Kidney glomerular epithelial cell (primary cell): ENCODE results near the gene UNC5A.

Source experiments
- DNase-seq: peaks from one replicate; lab custom pipeline; 2025; lab: John Stamatoyannopoulos, UW

Gene UNC5A

DNA sequence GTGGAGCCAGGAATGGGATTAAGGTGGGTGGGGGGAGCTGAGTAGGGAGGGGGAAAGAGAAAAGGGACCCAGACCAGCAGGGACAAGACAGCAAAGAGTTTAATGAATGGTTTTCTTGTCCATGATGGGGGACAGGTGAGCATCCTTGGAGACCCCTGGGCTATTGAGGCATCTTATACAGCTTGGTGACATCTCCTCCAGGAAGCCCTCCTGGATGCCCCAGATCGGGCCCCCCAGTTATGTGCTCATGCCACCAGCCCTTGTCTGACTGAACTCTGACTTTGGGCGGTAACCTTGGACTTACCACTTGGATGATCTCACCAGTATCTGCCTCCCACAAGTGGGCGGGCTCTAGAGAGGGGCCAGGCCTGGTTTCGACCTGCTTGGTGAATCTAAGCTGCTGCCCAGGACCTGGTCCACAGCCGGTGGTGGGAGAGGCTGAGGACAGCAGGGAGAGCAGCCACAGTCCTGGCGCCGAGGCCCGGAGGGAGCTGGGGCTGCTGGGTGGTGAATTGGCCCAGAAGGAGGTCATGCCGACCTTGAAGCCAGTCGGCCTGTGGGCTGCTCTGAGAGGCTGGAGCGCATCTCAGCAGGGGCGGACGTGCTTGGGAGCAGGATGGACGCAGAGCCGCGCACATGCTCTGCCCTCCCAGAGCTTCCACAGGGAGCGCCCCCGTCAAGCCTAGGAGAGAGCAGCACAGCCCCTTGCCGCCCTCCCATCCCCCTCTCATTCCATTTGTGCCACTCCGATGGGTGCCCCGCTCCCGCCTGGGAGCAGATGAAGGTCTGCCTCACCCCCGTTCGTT, 36.2 kb downstream of the UNC5A start:
- DNase-seq = no peak

DNA sequence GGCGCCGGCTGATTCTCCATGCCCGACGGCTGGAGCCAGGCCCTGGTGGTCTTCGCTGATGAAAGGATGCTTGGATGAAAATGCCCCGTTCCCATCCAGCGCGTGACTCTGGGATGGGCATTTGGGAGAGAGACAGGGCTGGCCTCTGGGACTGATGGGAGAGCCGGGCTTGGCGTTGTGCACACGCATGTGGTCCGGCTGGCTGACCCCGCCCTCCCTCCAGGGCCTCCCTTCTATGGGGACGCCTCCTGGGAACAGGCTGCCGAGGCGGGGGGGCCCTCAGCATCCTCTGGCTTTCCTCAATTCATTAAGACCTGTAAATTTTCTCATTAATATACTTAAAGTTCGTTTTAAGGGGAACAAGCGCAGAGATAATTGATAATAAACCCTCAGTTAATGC, 36.8 kb downstream of the UNC5A start:
- DNase-seq = no peak

DNA sequence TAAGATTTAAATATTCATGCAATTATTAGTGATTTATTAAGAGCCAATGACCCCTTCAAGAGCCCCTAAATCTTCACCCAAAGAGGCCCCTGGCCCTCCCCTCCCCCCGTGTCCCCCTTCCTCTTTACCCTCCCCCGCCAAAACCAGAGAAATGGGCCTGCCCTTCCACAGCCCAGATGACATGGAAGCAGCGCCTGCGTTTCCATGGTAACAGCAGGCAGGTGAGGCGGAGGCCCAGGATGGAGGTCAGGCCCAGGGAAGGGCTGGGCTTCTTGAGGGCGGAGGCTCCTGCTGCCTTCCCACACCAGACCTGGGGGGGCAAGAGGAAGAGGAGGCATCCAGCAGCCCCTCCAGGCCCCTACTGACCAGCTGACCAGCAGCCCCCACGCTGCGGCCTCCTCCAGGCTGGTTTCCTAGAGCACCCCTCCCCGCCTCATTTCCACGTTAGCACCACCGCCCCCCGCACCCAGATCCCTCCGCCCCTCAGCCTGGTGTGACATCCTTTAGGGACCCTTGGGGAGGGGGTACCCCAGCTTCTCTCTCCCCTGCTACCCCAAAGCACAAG, 37.4 kb downstream of the UNC5A start:
- no peak for DNase-seq

DNA sequence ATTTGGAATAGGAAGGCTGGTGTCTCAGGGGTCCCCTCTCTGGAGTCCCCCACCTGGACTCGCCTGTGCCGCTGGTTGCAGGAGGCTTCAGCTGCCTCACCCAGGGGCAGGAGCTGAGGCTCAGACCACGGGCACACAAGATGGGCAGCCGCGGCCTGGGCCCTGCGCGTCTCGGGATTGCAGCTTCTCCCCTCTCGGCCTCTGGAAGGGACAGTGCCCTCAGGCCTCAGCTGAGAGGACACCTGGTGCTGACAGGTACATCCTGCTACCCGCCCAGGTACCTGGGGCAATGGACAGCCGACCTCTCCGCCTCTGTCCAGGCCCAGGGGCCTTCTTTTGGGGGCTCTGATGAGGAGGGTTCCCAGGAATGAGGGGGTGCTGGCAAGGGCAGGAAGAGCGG, 38.3 kb downstream of the UNC5A start:
- no peak for DNase-seq

DNA sequence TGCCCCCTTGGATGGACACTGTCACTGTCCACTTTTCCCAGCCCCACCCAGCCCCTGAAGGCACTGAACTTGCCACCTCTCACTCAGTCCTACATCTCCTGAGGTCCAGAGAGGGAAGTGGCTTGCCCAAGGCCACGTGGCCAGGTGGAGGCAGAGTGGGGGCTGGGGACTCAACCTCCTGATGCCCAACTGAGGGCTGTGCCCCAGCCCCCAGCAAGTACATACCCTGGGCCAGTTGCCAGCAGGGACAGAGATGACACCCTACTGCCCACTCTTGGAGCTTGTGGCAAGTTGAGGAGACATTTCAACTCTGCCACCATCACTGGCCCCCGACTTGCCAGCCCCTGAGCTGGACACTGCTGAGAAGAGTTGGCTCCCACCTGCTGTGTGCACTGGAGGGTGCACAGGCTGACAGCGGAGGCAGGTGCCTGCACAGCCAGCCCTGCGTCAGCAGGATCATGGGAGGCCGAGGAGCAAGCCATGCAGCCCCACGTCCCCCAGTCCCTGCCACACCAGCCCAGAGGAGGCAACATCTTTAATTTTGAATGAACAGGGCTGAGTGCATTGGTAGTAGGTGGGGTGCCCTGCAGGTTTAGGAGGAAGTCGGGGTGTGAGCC, 39.4 kb downstream of the UNC5A start:
- DNase-seq = no peak

DNA sequence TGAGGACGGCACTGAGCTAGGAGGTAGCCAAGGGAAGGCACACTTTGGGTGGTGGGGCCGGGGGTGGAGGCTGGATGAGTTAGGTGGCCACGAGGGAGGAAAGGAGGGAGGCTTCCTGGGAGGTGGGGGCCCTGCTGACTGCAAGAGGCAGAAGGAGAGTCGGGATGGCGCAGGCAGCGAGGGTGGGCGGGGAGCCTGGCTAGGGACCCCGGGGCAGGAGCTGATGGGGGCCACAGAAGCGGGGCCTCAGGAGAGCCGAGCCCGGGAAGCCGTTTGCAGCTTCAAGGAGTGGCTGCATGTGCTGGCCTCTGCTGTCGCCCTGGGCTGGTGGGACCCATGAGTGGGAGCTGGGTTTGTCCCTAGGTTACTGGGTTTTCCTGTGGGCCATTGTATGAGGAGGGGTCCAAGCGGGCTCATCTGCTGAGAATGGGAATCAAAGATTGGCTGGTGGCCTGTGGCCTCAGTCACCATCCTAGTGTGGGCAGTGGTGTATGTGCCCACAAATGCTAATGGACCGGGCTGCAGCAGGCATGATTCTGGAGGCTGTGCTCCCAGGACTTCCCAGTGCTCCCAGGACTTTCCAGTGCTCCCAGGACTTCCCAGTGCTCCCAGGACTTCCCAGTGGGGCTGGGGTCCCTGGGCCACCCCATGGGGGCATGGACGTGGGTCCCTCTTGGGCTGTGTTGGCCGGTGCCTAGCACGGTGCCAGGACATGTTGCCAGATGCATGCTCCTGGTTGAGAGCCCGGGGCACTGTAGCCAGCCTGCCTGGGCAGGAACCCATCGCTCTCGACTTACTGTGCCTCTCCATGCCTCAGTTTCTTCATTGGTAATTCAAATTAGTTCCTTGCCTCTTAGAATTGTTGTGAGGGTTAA, 40.2 kb downstream of the UNC5A start:
- DNase-seq = no peak

DNA sequence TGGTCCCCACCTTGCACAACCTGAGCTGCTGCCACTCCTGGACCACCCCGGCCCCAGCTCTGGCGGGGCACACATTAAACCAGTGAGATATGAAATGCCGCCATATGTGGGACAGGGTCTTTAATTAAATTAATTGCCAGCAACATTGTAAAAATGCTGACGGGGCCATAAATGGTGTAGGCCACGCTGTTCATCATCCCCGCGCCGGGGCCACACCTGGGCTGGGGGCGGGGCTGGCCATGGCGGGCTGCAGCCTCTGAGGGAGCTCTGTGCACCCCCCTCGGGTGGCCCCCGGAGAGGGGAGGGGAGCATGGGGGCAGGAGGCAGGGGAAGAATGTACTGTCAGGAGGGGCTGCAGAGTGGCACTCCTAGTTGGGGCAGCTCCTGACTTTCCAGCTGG, 41.0 kb downstream of the UNC5A start:
- no peak for DNase-seq

DNA sequence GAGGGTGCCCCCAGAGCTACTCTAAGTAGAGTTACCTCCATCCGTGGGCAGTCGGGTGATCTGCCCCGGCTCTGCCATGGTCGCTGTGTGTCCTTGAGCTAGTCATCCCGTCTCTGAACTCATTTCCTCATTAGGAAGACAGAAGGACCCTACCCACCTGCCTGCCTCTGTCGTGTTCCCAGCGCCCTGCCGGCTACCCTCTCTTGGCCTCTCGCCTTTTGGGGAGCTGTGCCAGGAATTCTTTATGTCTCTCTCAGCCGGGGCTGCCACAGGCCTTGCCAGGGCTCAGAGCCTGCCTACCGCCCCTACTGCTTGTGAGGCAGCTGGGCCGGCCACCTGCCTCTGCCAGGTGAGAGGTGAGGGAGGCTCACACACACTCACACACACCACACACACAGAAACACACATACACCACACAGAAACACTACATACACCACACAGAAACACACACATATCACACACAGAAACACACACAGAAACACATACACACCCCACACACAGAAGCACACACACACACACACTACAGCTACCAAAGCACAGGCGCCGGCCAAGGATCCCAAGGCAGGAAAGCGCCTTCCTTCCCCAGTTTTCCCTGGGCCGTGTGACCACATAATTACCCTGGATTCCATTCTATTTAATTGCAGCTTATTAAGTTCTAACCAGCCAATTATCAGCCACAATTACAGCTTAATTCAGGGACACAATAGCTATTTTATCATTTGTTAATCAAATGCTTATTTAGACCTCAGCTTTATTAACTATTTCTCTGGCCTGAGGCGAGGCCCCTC, 41.7 kb downstream of the UNC5A start:
- no peak for DNase-seq

DNA sequence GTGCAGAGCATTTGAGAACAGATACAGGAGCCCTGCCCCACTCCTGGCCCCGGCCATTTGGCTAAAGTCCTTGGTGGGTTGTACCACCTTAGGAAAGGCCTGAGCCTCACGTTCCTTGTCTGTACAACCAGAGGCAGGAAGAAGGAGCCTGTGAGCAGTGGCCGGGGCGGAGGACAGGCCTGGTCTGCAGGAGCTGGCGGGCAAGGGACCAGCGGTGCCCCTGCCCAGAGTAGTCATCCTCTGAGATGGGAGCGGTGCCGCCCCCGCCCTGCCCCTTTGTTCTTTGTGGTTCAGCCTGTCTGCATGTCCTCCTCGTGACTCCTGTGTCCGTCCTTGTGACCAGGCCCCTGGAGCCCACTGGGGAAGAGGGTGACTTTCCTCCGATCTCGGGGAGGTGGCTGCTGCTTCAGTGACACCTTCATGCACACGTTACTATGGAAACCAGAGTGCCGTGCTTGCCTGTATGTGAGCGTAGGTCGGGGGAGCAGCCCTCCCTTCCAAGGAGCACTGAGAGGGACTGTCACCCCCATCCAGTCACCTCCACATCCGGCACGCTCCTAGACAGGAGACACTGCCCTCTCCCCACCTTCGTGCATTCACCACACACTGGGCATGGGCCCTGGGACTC, 42.9 kb downstream of the UNC5A start:
- DNase-seq = no peak

DNA sequence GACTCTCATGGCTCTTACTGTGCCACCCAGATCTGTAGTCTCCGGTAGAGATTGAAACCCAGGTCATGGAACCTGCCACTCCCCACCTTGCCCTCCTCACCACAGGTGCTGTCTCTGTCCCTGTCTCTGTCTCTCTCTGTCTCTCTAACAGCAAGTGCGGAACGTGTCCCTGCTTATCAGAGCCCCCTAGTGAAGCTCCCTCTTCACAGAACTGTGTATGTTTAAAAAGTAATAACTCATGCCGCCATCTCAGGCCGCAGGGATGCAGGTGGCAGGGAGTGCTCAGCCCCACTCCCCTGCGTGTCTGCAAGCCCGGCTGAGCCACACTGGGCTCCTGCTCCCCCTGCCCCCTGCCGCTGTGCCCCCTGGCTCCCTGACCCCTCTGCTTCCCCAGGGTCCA, 43.8 kb downstream of the UNC5A start:
- no peak for DNase-seq

DNA sequence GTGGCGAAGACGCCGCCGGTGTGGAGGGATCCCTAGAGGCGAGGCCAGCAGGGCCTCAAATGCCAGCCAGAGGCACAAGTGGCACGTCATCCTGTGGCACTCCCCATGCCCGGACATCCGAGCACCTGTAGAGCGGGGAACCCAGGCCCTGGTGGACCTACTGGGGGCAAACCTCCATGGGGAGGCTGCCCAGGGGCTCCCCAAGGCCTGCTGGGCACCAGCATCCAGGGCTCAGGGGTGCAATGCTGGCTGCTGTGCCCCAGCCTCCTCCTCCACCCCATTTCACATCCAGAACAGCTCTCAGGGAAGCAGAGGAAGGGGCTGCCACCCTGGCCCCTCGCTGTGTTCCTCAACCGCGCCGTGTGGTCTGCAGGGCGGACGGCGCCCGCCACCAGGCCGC, 45.2 kb downstream of the UNC5A start:
- no peak for DNase-seq

DNA sequence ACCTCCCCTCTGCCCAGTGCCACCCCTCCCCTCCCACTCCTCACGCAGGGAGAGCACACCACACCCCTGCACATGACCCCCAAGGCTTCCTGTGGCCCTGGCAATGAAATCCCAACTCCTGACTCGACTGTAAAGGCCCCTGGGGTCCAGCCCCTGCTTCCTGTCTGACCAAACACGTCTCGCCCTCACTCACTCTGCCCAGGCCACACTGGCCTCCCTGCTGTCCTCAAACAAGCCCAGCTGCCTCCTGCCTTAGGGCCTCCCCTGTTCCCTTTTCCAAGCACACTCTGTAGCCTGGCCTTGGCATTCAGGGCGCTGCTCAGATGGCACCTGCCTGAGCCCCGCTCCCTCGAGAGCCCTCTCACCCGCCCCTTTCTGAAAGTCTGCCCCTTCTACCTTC, 46.4 kb downstream of the UNC5A start:
- DNase-seq = no peak

DNA sequence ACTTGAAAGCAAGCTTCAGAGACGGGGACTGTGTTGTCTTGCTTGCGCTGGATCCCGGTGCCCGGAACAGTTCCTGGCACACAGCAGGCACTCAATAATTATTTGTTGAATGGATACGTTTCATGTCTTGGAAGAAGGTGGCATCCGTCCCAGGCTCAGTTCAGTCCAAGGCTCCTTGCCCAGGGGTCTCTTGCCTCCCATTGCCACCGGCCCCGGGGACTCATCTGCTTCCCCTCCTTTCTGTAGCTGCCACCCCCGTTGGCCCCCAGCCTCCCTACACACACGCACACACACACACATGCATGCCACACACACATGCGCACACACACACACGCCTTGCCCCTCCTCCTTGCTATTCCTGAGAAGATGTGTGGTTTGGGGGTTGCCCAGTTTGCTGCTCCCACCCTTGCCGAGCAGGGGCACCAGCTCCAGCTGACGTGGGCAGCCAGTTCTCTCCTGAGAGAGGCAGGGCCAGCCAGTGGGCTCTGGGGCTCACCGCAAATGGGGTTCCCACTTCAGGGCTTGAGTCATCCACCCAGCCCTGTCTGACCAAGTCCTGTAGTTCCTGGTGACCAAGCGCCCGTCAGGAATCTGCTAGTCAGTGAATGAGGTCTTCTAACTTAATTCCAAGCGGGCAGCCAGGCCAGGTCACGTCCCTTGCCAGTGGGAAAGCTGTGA, 47.0 kb downstream of the UNC5A start:
- no peak for DNase-seq

DNA sequence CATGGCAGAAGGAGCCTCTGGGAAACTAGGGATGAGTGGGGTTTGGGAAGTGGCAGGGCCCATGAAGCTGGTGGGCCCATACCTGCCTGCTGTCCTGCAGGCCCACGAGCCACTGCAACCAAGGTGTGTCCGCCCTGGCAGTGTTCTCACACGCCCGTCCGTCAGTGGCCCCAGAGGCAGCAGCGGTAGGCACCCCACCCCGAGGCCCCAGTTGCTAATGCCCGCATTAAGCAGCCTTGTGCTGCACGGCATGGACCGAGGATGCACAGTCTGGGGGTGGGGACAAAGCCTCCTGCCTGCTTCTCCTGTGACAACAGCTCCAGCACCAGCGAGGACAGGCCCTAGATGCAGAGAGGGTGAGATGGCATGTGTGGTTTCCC, 47.5 kb downstream of the UNC5A start:
- no peak for DNase-seq

DNA sequence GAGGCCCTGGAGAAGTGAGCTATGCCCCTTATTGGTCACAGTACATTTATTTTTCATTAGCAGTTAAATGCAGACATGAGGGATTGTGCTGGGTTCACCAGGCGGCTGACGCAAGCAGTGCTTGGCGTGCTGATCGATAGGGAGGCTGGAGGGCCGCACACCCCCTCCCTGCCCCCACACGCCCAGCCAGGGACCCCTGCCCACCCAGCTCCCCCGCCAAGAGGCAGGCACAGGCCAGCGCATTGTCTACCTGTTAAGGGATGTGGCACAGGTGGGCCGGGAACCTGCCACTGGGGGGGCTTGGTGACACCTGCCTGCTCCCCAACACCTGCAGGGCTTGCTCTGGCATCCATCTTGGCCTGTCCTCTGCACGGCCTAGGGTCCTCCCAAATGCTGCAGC, 49.6 kb downstream of the UNC5A start:
- no peak for DNase-seq

DNA sequence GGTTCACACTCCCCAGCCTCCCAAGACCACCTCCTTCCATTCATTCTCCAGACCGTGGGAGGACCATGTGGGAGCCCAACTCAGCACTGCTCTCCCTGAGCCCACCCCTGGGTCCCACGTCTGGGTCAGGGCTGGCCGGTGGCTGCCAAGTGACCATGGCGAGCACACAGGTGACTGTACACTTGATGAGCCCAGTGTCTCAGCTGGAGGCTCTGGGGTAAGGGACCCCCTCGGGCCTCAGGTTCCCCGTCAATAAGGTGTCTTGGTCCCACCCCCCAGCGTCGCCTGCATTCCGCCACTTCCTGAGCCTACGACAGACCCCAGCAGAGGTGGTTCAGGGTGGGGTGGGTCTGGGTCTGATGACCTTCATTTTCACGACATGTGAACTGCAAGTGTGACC, 50.0 kb downstream of the UNC5A start:
- DNase-seq = no peak

DNA sequence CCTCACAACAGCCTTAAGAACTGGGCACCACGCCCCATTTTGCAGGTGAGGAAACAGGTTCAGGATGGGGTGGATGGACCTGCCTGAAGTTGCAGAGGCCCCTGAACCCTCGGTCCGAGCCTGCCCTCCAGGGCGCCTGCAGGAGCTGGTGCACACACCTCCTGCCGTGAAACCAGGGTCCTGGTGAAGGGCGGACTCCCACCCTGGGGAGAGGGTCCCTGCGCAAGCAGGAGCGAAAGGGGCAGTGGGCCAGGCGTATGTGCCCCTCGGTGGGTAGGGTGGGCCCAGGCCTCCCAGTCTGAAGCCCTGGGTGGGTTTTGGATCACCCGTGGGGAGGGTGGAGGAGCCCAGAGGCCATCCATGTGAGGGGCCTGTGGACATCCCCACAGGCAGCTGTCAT, 50.9 kb downstream of the UNC5A start:
- DNase-seq = no peak

DNA sequence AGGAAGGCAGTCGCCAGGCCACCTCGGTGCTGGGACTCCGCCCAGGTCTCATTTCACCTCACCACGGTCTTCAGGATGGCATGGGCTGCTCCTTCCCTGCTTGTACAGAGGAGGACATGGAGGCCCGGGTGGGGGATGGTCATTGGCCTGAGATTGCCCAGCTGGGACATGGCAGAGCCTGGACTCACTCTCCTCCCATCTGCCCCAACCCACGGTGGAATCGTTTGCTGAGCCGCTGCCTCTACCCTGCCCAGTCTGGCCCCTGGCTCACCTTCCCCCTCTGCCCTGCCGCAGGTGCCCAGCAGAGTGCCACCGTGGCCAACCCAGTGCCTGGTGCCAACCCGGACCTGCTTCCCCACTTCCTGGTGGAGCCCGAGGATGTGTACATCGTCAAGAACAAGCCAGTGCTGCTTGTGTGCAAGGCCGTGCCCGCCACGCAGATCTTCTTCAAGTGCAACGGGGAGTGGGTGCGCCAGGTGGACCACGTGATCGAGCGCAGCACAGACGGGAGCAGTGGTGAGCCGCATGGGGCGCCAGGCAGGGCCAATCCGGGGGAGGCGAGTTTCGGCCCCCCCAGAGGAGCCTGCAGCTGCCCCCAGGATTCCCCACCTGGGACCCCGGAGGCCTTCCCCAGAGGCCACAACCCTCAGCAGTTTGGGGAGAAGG, 52.1 kb downstream of the UNC5A start:
- DNase-seq = no peak

DNA sequence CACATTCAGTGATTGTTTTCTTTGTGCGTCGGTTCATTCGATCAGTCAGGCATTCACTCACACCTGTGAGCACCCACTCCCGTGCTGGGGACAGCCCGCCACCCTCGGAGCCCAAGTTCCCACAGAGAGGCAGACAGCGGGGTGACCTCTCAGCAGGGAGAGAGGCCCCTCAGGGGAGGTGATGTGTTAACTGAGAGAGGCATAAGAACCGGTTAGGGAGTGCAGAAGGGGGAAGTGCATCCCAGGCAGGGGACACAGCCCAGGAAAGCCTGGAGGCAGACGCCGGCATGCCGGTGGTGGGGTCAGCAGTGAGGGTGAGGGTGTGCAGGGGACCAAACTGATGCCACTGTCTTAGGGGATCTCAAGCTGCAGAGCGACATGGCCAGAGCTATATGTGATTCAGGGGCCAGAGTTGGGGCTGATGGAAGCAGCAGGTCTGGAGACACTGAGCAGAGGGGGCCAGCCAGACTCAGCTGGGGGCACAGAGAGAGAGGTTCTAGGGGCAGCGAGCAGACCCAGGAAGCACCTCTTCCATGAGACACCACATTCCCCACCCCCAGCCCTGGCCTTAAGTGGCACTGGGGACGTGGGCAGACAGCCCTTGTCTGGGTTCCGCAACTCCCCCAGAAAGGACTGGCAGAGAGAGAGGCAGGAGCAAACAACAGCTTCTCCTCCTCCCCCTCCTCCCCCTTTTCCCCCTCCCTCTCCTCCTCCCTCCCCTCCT, 52.8 kb downstream of the UNC5A start:
- no peak for DNase-seq

DNA sequence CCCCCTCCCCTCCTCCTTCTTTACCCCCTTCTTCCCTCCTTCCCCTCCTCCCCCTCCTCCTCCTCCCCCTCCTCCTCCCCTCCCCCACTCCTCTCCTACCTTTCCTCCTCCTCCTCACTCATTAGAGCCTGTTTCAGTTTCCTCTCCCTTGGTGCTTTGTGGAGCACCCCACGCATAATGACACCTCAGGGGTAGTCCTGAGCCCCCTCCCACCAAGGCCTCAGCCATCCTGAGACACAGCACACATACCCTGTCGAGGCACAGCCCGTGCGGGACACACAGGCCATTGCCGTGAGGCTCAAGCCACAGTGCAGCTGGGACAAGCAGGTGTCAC, 53.4 kb downstream of the UNC5A start:
- no peak for DNase-seq
